ENCODE results near the gene SARS1.

- TF ChIP-seq CTCF (IDR thresholded peaks at IDR 0.05; ENCODE audit: control extremely low read depth in 1 of 3, insufficient read depth in 1 of 3, low read depth in 1 of 3, low read length in 3 of 3) (no peak), POLR2A (IDR thresholded peaks at IDR 0.05; ENCODE audit: control extremely low read depth in 1 of 2, low read depth in 2 of 2, low read length in 2 of 2) (no peak), ATF3 (IDR thresholded peaks at IDR 0.05; ENCODE audit: insufficient read depth, low read depth, low read length) (no peak), CBX8 (IDR thresholded peaks at IDR 0.05; ENCODE audit: borderline replicate concordance, low read depth, low read length) (no peak), JUN (IDR thresholded peaks at IDR 0.05; ENCODE audit: low read depth, low read length) (no peak), SIRT6 (IDR thresholded peaks at IDR 0.05; ENCODE audit: low read length) (no peak), KDM1A (IDR thresholded peaks at IDR 0.05; ENCODE audit: borderline replicate concordance, low read length) (no peak), SRF (IDR thresholded peaks at IDR 0.05; ENCODE audit: low read depth, low read length) (no peak), ATF2 (IDR thresholded peaks at IDR 0.05; ENCODE audit: low read length) (no peak), MAX (IDR thresholded peaks at IDR 0.05) (no peak), ASH2L (IDR thresholded peaks at IDR 0.05; ENCODE audit: low read length) (no peak), EZH2 (IDR thresholded peaks at IDR 0.05; ENCODE audit: low read depth, low read length, severe bottlenecking) (no peak)
Measured at GRCh38 chr1:109253803-109254620, 40.3 kb downstream of the SARS1 start.
